Glomerular visceral epithelial cell (primary cell): ENCODE results near the gene RAG1.

ENCODE experiments used
- DNase-seq: peaks from one replicate; pipeline ENCODE4 v3.0.0-alpha.2; 2016; ENCODE audit errors: extremely low spot score

RAG1 gene

DNA sequence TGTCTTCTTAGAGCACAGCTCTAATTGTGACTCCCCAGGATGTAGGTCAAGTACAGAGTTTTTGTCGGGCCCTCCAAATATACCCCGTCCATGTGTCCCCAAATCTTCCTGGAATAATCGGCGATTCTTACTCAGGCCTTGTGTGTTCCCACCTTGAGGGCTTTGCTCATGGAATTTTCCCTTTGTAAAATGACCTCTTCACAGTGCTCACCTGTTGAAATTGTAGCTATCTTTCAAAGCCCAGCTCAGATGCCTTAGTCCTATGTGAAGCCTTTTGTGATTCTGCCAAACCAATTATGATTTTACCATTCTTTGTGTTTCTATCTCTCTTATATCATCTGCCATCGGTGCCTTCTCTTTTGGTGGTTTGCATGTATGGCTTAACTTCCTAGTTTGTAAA, 60.3 kb downstream of the RAG1 start:
- no peak for DNase-seq

DNA sequence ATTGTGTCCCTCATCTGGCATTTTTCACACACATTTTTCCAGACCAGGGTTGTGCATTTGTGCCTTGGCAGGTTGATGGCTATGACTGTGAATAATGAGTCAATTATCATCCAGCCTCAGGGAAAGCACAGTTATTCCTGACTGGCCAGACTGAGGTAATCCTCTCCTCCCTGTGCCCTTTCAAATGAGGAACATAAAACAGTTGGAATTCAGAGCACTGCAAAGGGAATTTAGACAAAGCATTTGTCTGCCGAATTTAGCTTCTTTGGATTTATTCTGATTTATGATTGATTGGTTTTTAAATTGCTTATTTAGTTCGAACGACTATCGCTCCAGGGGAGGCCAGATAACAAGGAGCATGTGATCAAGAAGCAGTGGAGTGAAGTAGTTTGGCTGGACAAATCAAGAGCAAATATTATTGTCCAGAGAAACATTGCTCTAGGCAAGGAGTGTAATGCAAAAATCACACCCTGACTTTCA, 61.0 kb downstream of the RAG1 start:
- DNase-seq, result no peak
